Liver (tissue), 9 donors: Measurements from ENCODE around the gene PCDHGB1. TPM values are rescaled to one million over a fixed set of nuclear protein-coding genes. Genes with fewer than 3 reads are reported as not detected.
A peak's percentile ranks its signal among the peaks of the same experiment; 100 is the strongest.

Experiments
- DNase-seq: peaks from one replicate; pipeline ENCODE4 v3.0.0-alpha.2; 2017; ENCODE audit warnings: low spot score
- H3K27ac ChIP-seq, 2 donors: one replicate each; pipeline ENCODE4 v1.7.0; 2013; ENCODE audit warnings: inconsistent platforms in 2 of 2, low read length in 2 of 2, control low read depth in 1 of 2, low read depth in 1 of 2, mild to moderate bottlenecking in 1 of 2
- H3K27me3 ChIP-seq, 4 donors: one replicate each; pipeline versions ENCODE4 v1.6.1 to v1.7.0; 2013; ENCODE audit warnings: low read length in 3 of 4, inconsistent platforms in 1 of 4, mild to moderate bottlenecking in 1 of 4, moderate library complexity in 1 of 4; ENCODE audit not compliant: control insufficient read depth in 4 of 4, insufficient read depth in 4 of 4
- H3K36me3 ChIP-seq, 4 donors: one replicate each; pipeline versions ENCODE4 v1.6.1 to v1.7.0; 2013; ENCODE audit warnings: low read length in 3 of 4, mild to moderate bottlenecking in 3 of 4, low read depth in 1 of 4, moderate library complexity in 1 of 4; ENCODE audit not compliant: control insufficient read depth in 4 of 4, insufficient read depth in 3 of 4
- H3K4me1 ChIP-seq, 4 donors: one replicate each; pipeline versions ENCODE4 v1.6.1 to v1.7.0; 2013; ENCODE audit warnings: low read length in 3 of 4, mild to moderate bottlenecking in 3 of 4, moderate library complexity in 1 of 4; ENCODE audit not compliant: control insufficient read depth in 4 of 4, insufficient read depth in 4 of 4
- H3K4me3 ChIP-seq, 3 donors: one replicate each; pipeline versions ENCODE4 v1.6.1 to v1.7.0; 2013; ENCODE audit warnings: low read length in 3 of 3, control low read depth in 1 of 3, low read depth in 1 of 3, mild to moderate bottlenecking in 1 of 3
- H3K9ac ChIP-seq, 2 donors: one replicate each; pipeline ENCODE4 v1.7.0; 2013; ENCODE audit warnings: low read length in 2 of 2, mild to moderate bottlenecking in 2 of 2, moderate library complexity in 2 of 2, control low read depth in 1 of 2, low read depth in 1 of 2
- H3K9me3 ChIP-seq, 4 donors: one replicate each; pipeline versions ENCODE4 v1.6.1 to v1.7.0; 2013; ENCODE audit warnings: low read length in 3 of 4; ENCODE audit not compliant: control insufficient read depth in 4 of 4
- CTCF ChIP-seq: fragments of 150-350 bp; IDR thresholded peaks from 2 replicates; pipeline ENCODE4 v1.5.1; 2017; ENCODE audit warnings: improper control_type of control experiment, low read depth, low read length; ENCODE audit not compliant: missing input control
- EGR1 ChIP-seq, 2 donors: IDR thresholded peaks; 2 replicates each; pipeline ENCODE4 v1.6.1; 2016 to 2018; ENCODE audit warnings: antibody characterized with exemption in 2 of 2, low read depth in 2 of 2
- FOXA1 ChIP-seq: IDR thresholded peaks from 2 replicates; pipeline ENCODE4 v1.6.1; 2016; ENCODE audit warnings: antibody characterized with exemption
- FOXA2 ChIP-seq: IDR thresholded peaks from 2 replicates; pipeline ENCODE4 v1.6.1; 2016; ENCODE audit warnings: antibody characterized with exemption
- GABPA ChIP-seq, 2 donors: IDR thresholded peaks in 1 of 2; conservative IDR thresholded peaks in 1 of 2; 2 replicates each; pipeline ENCODE4 v1.6.1; 2016; ENCODE audit warnings: antibody characterized with exemption in 2 of 2, mild to moderate bottlenecking in 1 of 2, moderate library complexity in 1 of 2
- HNF4A ChIP-seq, 2 donors: conservative IDR thresholded peaks; 2 replicates each; pipeline ENCODE4 v1.6.1; 2016; ENCODE audit warnings: antibody characterized with exemption in 2 of 2, mild to moderate bottlenecking in 2 of 2
- JUND ChIP-seq, 2 donors: IDR thresholded peaks; 2 replicates each; pipeline ENCODE4 v1.6.1; 2016; ENCODE audit warnings: antibody characterized with exemption in 2 of 2
- MAX ChIP-seq: IDR thresholded peaks from 2 replicates; pipeline ENCODE4 v1.6.1; 2016; ENCODE audit warnings: antibody characterized with exemption
- NR2F2 ChIP-seq: IDR thresholded peaks from 2 replicates; pipeline ENCODE4 v1.6.1; 2016; ENCODE audit warnings: antibody characterized with exemption
- RAD21 ChIP-seq, 2 donors: IDR thresholded peaks; 2 replicates each; pipeline ENCODE4 v1.6.1; 2016; ENCODE audit warnings: antibody characterized with exemption in 2 of 2, mild to moderate bottlenecking in 2 of 2
- RXRA ChIP-seq, 2 donors: IDR thresholded peaks; 2 replicates each; pipeline ENCODE4 v1.6.1; 2017 to 2018; ENCODE audit warnings: antibody characterized with exemption in 2 of 2, mild to moderate bottlenecking in 1 of 2
- SP1 ChIP-seq: IDR thresholded peaks from 2 replicates; pipeline ENCODE4 v1.6.1; 2018; ENCODE audit warnings: antibody characterized with exemption, mild to moderate bottlenecking
- TAF1 ChIP-seq: conservative IDR thresholded peaks from 2 replicates; pipeline ENCODE4 v1.6.1; 2016; ENCODE audit warnings: antibody characterized with exemption, mild to moderate bottlenecking
- YY1 ChIP-seq: IDR thresholded peaks from 2 replicates; pipeline ENCODE4 v1.6.1; 2016; ENCODE audit warnings: antibody characterized with exemption, mild to moderate bottlenecking
- ZBTB33 ChIP-seq: IDR thresholded peaks from 2 replicates; pipeline ENCODE4 v1.6.1; 2016; ENCODE audit warnings: antibody characterized with exemption
- WGBS: extraction: QIAGEN DNeasy Blood & Tissue Kit; methylation state at CpG from one replicate; pipeline ENCODE4 v1.1.7; 2013; 5-methylcytosine and 5-hydroxymethylcytosine counted together
- polyA plus RNA-seq, 2 donors: library from polyadenylated mRNA; stranded (reverse) in 1 of 2; unstranded in 1 of 2; fragments of 200-250 nt in 1 of 2; fragments of >200 nt in 1 of 2; fragmentation: Nextera tagmentation in 1 of 2; extraction: Ambion mirVana in 1 of 2; gene quantifications; one replicate each; pipeline versions ENCODE4 v1.2.1 to v1.2.3, GENCODE V29; 2013 to 2015
- total RNA-seq, 2 donors: library from RNA; depleted of rRNA; stranded (reverse); fragments of >200 nt; gene quantifications; one replicate each; pipeline ENCODE4 v1.2.3, GENCODE V29; 2014
- donor health status: healthy.
- donor health status: healthy.
- donor health status: healthy.
- donor health status: healthy.
- donor health status: healthy.

PCDHGB1 gene
- total and polyA plus RNA-seq, 4 donors: 0.10 to 0.75 (median 0.13) TPM

DNA sequence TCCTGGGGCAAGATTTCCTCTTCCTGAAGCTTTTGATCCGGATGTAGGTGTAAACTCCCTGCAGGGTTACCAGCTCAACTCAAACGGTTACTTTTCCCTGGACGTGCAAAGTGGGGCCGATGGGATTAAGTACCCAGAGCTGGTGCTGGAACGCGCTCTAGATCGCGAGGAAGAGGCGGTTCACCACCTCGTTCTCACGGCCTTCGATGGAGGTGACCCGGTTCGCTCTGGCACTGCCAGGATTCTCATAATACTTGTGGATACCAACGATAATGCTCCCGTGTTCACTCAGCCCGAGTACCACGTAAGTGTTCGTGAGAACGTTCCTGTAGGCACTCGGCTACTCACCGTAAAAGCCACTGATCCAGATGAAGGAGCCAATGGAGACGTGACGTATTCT lies 5.7 kb downstream of the PCDHGB1 start (continued):
- TF ChIP-seq CTCF (no peak), ZBTB33 (no peak), FOXA2 (no peak), EGR1 (IDR thresholded peaks at IDR 0.05; ENCODE audit: low read depth in 2 of 2) (no peak), MAX (no peak), TAF1 (no peak), RAD21 (IDR thresholded peaks at IDR 0.05) (no peak)

DNA sequence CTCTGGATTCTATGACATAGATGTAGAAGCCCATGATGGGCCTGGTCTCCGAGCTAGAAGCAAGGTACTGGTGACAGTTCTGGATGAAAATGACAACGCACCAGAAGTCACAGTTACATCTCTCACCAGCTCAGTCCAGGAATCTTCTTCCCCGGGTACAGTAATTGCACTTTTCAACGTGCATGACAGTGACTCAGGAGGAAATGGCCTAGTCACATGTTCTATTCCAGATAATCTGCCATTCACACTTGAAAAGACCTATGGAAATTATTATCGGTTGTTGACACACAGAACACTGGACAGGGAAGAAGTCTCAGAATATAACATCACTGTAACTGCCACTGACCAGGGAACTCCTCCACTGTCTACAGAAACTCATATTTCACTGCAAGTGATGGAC lies 6.2 kb downstream of the PCDHGB1 start:
- WGBS: 60% methylated on average over 5 of the region's 5 CpGs
- Histone ChIP-seq H3K9ac (no peak overlapping the region), H3K36me3 (peaks cover 0 to 3% (median 0%) of the 10 kb centered on the region in 4 donors), H3K4me1 (no peaks in the 10 kb centered on the region), H3K27ac (no peak overlapping the region), H3K27me3 (peaks cover 0 to 2% (median 0%) of the 10 kb centered on the region in 4 donors), H3K4me3 (peak overlapping the region in 1 of 3 donors; percentile 1), H3K9me3 (peaks cover 36 to 69% (median 47%) of the 10 kb centered on the region in 4 donors)
- DNase-seq: no peak
- TF ChIP-seq TAF1 (no peak), NR2F2 (no peak), HNF4A (conservative IDR thresholded peaks at IDR 0.05) (no peak), GABPA (IDR thresholded peaks at IDR 0.05 in 1 of 2, conservative IDR thresholded peaks at IDR 0.05 in 1 of 2) (no peak), EGR1 (IDR thresholded peaks at IDR 0.05; ENCODE audit: low read depth in 2 of 2) (no peak), FOXA1 (no peak), SP1 (no peak), MAX (no peak), JUND (IDR thresholded peaks at IDR 0.05) (no peak), FOXA2 (no peak)

- H3K27me3 ChIP-seq: peaks cover 0 to 2% (median 0%) of the 10 kb centered on the region in 4 donors
- no peak for DNase-seq
- no peaks in the 10 kb centered on the region for H3K4me1 ChIP-seq
- TF ChIP-seq CTCF: no peak
- TF ChIP-seq SP1: no peak
- no peak for TF ChIP-seq EGR1 (IDR thresholded peaks at IDR 0.05; ENCODE audit: low read depth in 2 of 2)
- no peak for TF ChIP-seq GABPA (IDR thresholded peaks at IDR 0.05 in 1 of 2, conservative IDR thresholded peaks at IDR 0.05 in 1 of 2)
- no peak for TF ChIP-seq RXRA (IDR thresholded peaks at IDR 0.05)
- no peak for TF ChIP-seq YY1
- H3K27ac ChIP-seq: no peak overlapping the region
- no peak overlapping the region for H3K9ac ChIP-seq
- peaks cover 0 to 3% (median 0%) of the 10 kb centered on the region in 4 donors for H3K36me3 ChIP-seq
- WGBS: 35% methylated on average over 19 of the region's 19 CpGs
- peaks cover 34 to 69% (median 47%) of the 10 kb centered on the region in 4 donors for H3K9me3 ChIP-seq
- peak overlapping the region in 2 of 3 donors; percentile 1 to 48 for H3K4me3 ChIP-seq
Observed at GRCh38 chr5:141356950-141357349, 7.1 kb downstream of the PCDHGB1 start.
